Measurements from ENCODE around the gene PTPN1. TPM values are rescaled to one million over a fixed set of nuclear protein-coding genes. Genes with fewer than 3 reads are reported as not detected.

PTPN1 gene
- total and polyA plus RNA-seq, 2 of the 13 experiments (the other 11 are each of a cell fraction or from before 2014, with no cell fraction given), result 17.7 to 37.2 TPM

GRCh38 chr20:50625986-50626677, 115.9 kb downstream of the PTPN1 start (continued):
- TF ChIP-seq HNRNPH1 (optimal IDR thresholded peaks at IDR 0.05; ENCODE audit: low read depth, low read length) (no peak), ZNF124 (CRISPR knock-in tag; IDR thresholded peaks at IDR 0.05) (peak; percentile 61; the same call in 1 of the 2 replicates), TCF12 (IDR thresholded peaks at IDR 0.05) (no peak), TCF12 (CRISPR knock-in tag; IDR thresholded peaks at IDR 0.05) (no peak), CENPX (CRISPR knock-in tag; IDR thresholded peaks at IDR 0.05) (no peak), KIAA2018 (CRISPR knock-in tag; IDR thresholded peaks at IDR 0.05; ENCODE audit: borderline replicate concordance) (no peak), GLI4 (CRISPR knock-in tag; IDR thresholded peaks at IDR 0.05; ENCODE audit: borderline replicate concordance) (no peak), MTERF4 (CRISPR knock-in tag; IDR thresholded peaks at IDR 0.05) (no peak), MXI1 (IDR thresholded peaks at IDR 0.05; ENCODE audit: borderline replicate concordance, low read depth, low read length) (no peak), ZFP41 (CRISPR knock-in tag; IDR thresholded peaks at IDR 0.05; ENCODE audit: borderline replicate concordance) (no peak), ZFYVE20 (CRISPR knock-in tag; IDR thresholded peaks at IDR 0.05; ENCODE audit: borderline replicate concordance, low read depth) (no peak), MBD4 (IDR thresholded peaks at IDR 0.05; ENCODE audit: borderline replicate concordance, low read length) (no peak), GPN1 (CRISPR knock-in tag; IDR thresholded peaks at IDR 0.05; ENCODE audit: borderline replicate concordance) (no peak), SMARCE1 (IDR thresholded peaks at IDR 0.05; ENCODE audit: borderline replicate concordance) (no peak), NFKBIZ (CRISPR knock-in tag; IDR thresholded peaks at IDR 0.05) (no peak), RORA (CRISPR knock-in tag; IDR thresholded peaks at IDR 0.05) (no peak), SALL1 (CRISPR knock-in tag; IDR thresholded peaks at IDR 0.05) (peak; percentile 79; the same call in 1 of the 2 replicates), NR2F1 (CRISPR knock-in tag; IDR thresholded peaks at IDR 0.05) (0 out of 4 replicates have a peak, but pooled peaks of 1 of the 2 experiments have one; percentile 8), ELF4 (CRISPR knock-in tag; IDR thresholded peaks at IDR 0.05; ENCODE audit: borderline replicate concordance) (no peak), IKZF5 (CRISPR knock-in tag; IDR thresholded peaks at IDR 0.05) (no peak)
